WI38 (cell line): ENCODE data around the gene WDR36.

ENCODE experiments used
- H3K4me3 ChIP-seq: 2 replicates; pipeline ENCODE4 v1.5.1; 2011; ENCODE audit warnings: low read depth, mild to moderate bottlenecking, control low read depth, low read length
- TF ChIP-seq, protein P1 (sequence below): IDR thresholded peaks from 2 replicates; pipeline ENCODE4 v1.5.1; 2012; ENCODE audit warnings: low read depth, mild to moderate bottlenecking, control low read depth, low read length

Gene WDR36

GRCh38 chr5:111075520-111075919, 16.6 kb upstream of the WDR36 start:
- H3K4me3 ChIP-seq: peak overlapping the region; percentile 70
- TF ChIP-seq, protein P1, sequence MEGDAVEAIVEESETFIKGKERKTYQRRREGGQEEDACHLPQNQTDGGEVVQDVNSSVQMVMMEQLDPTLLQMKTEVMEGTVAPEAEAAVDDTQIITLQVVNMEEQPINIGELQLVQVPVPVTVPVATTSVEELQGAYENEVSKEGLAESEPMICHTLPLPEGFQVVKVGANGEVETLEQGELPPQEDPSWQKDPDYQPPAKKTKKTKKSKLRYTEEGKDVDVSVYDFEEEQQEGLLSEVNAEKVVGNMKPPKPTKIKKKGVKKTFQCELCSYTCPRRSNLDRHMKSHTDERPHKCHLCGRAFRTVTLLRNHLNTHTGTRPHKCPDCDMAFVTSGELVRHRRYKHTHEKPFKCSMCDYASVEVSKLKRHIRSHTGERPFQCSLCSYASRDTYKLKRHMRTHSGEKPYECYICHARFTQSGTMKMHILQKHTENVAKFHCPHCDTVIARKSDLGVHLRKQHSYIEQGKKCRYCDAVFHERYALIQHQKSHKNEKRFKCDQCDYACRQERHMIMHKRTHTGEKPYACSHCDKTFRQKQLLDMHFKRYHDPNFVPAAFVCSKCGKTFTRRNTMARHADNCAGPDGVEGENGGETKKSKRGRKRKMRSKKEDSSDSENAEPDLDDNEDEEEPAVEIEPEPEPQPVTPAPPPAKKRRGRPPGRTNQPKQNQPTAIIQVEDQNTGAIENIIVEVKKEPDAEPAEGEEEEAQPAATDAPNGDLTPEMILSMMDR: no peak

DNA sequence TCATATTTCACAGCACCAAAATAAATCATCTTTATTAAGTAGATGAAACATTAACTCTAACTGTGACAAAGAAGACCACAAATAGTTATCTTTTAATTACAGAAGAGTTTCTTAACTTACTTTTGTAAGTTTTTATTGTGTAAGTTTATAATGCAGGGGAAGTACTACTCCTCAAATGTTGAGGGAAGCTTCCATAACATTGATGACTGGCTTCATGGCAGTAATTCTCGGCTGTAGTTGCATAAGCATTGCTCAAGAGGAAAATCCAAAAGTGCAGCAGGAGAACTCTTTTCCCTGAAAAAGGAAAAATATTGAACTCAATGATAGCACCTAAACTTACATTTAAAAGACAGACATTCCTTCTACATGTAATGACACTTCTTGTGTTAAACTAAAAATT, 16.1 kb upstream of the WDR36 start:
- TF ChIP-seq, protein P1: no peak
- H3K4me3 ChIP-seq: no peak overlapping the region

DNA sequence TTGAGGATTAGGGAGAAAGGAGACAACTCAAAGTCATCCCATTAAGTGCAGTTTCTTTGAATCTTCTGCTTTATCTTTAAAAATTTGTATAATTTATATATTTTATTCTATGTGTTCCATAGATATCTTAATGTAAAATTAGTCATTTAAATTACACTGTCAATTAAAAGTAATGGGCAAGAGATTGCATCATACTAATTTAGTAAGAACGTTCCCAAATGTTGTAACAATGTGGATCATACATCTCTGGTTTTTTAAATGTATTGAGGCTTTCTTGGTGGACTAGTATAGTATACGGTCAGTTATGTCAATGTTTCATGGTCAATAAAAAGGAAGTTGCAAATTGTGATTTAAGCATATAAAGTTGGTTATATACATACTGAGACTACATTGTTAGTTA, 14.5 kb upstream of the WDR36 start:
- TF ChIP-seq, protein P1: no peak
- no peak overlapping the region for H3K4me3 ChIP-seq

- no peak overlapping the region for H3K4me3 ChIP-seq
- TF ChIP-seq, protein P1: no peak
Observed at GRCh38 chr5:111079846-111080245, 12.3 kb upstream of the WDR36 start.

- no peak overlapping the region for H3K4me3 ChIP-seq
- TF ChIP-seq, protein P1: no peak
Observed at GRCh38 chr5:111083323-111083722, 8.8 kb upstream of the WDR36 start.

- TF ChIP-seq, protein P1: no peak
- no peak overlapping the region for H3K4me3 ChIP-seq
Observed at GRCh38 chr5:111095982-111096381, 3.8 kb downstream of the WDR36 start.

- no peak overlapping the region for H3K4me3 ChIP-seq
- TF ChIP-seq, protein P1: no peak
Observed at GRCh38 chr5:111099058-111099778, 7.1 kb downstream of the WDR36 start.
